Cardiac septum (tissue), 1 donor: ENCODE measurements around the gene ITGA7. TPM values are rescaled to one million over a fixed set of nuclear protein-coding genes. Genes with fewer than 3 reads are reported as not detected.

Source experiments
- DNase-seq: peaks from one replicate; pipeline ENCODE4 v3.0.0-alpha.2; 2020; ENCODE audit warnings: low spot score
- intact Hi-C: fragments of 100-400 bp; cut with DNase I; formaldehyde crosslinking; loops from one replicate; pipeline ENCODE4 v1.14.0; 2022
- total RNA-seq: library from RNA; stranded (reverse); fragmentation: NEBNext Ultra II Directional; extraction: Animal tissue kit (Norgen Biotek cat#: 25700); gene quantifications from one replicate; pipeline ENCODE4 v1.2.1, GENCODE V29; 2021
- donor health status: DM: no; HTN: no; CAD: no.

The ITGA7 gene
- total RNA-seq, 1 donor from 2014 or later: 806 TPM

GRCh38 chr12:55706568-55707218, 1.0 kb downstream of the ITGA7 start:
- intact Hi-C loops: no loop called here
- no peak for DNase-seq

DNA sequence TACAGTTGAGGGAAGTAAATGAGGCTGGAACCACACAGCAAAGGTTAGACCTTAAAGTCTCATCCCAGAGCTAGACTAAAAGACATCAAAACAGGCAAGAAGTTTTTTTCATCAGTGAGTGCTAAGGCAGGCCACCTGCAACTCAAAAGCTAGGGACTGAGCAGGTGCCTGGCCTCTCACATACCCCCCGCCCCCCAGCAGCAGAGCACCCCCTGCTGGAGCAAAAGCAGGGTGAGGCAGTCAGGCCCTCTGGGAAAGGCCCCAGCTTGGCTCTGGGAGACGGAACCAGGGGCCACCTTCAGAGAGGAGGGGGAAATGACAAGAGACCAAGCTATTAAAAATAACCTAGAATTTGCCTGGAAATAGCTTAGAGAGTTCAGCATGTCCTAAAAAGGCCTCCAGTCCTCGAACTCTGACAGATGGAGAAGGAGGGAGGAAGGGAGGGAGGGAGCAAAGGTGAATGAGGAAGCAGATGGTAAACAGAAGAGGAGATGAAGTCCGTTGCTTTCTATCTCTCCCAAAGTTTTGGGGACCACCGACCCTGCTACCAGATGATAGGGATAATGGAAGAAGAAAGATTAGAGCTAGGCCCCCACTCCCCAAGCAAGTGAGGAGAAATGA, 1.8 kb downstream of the ITGA7 start:
- DNase-seq: no peak
- intact Hi-C loops: no loop called here

DNA sequence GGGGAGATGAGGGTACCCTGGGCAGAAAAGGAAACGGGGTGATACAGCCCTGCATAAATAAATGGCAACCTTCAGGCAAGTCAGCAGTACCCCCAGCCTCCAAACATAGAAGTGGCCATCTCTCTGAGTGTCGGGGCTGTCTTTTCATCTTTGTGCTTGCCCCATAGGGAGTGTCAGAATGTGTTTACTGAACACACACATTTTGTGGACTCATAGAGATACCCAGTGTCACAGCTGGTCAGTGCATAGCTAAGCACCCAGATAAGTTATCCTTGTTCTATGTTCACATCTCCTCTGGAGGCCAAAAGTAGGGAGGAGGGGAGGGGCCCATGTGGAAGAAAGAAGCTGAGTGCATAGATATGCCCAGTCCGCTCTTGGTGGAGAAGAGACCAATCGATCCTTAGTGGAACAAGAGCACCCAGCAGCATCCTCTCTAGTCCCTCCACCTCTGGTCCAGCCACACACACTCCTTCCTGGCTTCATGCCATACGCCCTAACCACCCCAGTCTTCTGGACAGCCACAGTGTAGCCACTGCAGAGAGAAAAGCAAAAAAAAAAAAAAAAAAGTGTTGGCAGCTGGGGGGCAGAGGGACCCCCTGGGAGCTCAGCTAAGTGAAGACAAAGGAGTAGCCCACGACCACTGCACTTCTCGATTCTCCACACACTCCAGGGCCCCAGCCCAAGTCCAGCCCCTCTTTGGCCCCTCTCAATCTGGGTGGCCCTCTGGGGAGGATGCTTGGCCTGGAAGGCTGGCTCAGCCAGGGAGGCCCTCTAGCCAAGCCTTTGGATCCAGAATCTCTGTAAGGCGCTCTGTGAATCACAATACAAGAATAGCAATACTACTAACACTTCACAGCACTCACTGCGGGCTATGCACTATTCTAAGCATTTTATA, 2.6 kb downstream of the ITGA7 start:
- intact Hi-C loops: no loop called here
- DNase-seq: peak; percentile 56

DNA sequence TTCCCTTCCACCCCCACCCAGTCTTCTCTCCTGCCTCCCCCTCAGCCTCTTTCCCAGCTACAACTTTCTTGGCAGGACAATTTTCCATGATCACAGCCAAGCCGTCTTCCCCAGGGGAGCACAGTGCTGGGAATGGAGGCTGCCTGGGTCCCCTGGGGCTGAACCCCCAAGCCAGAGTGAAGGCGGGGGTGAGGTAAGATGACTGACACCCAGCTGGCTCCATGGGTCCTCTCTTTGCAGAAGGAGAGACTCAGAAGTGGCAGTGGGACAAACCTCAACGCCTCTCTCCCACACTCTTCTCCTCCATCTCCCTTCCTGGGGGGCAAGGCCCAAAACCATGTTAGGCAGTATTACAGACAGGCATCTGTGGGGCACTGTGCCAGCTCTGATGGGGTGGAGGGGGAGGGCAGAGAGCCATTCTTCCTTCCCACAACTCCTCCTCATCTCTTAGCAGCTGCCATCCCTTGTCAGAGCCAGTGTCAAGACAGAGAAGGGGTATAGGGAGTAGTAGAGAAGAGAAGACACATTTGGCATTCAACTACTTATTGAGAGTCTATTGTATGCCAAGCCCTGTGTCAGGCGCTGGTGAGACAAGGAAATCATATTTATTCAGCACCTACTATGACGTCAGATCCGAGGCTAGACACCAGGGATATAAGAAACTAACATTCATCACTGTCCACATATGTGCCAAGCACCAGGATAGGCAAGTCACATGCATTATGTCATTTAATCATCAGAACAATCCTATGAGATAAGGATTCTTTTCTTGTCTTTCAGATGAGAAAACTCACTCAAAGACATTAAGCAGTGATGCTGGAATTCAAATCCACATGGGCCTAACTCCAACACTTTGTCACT, 3.6 kb downstream of the ITGA7 start:
- intact Hi-C loops: loop anchor here (2.0 kb wide), 1 partner anchor 17 kb away; the partner anchor contains the start of gene RDH5
- peak; percentile 76 for DNase-seq

DNA sequence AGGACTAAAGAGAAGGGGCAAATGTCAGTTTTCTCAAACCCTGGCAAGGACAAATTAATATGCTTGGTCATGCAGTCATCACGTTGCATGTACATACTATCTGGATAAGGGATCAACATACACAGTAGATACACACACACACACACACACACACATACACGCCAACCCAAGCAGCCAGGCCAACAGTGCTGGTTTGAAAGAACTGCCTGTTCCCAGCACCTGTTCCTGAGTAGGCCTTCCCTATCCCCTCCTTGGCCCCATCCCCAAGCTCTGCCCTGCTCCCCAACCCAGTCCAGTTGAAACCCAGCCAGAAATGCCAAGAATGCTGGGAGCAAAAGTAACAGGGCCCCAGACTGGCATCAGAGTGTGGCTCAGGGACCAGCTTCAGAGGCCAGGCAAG, 4.4 kb downstream of the ITGA7 start:
- peak; percentile 76 for DNase-seq
- intact Hi-C loops: loop anchor here (2.0 kb wide), 1 partner anchor 18 kb away; the partner anchor contains the start of gene RDH5

GRCh38 chr12:55702861-55703260, 4.8 kb downstream of the ITGA7 start:
- intact Hi-C loops: loop anchor here (2.0 kb wide), 1 partner anchor 18 kb away; the partner anchor contains the start of gene RDH5
- no peak for DNase-seq

DNA sequence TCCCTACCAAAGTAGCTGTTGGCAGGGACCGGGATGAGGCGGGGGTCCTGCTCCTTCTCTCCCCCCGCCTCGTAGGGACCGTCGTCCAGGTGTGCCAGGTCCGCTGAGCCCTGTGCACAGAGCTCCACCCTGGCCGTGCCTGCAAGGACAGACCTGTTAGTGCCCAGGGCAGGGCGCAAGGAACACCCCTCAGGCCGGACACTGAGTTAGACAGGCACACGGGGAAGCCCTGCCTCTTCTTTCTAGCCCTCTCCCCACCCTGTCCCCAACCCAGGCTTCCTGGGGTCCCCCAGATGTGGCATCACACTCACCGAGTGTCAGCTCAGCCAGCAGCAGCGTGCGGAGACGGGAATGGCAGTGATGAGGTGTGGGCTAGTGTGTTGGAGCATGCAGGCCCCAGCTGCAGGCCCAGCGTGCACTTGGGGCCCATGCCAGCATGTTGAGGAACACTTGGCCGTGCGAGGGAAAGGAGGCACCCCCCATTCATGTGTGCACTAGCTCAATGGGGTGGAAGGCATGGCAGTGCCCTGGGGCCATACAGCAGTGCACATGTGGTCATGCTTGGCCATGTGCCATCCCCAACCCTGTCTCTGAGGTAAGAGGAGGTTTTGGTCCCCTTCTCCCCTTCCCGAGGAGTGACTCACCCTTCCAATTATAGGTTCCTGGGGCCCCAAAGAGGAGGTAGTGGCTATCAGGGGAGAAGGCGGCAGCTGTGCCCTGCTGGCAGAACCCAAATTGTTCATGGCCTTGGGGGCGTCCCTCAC, 7.3 kb downstream of the ITGA7 start:
- peak; percentile 76 for DNase-seq
- intact Hi-C loops: loop anchor here (2.0 kb wide), 1 partner anchor 16 kb away; no protein-coding TSS in a partner anchor

- DNase-seq: peak; percentile 60
- intact Hi-C loops: loop anchor here (2.0 kb wide), 1 partner anchor 15 kb away; no protein-coding TSS in a partner anchor
Observed at GRCh38 chr12:55699471-55700055, 8.1 kb downstream of the ITGA7 start.

GRCh38 chr12:55698965-55699364, 8.7 kb downstream of the ITGA7 start:
- intact Hi-C loops: no loop called here
- DNase-seq: peak; percentile 47

- DNase-seq: peak; percentile 54
- intact Hi-C loops: no loop called here
Observed at GRCh38 chr12:55698241-55698955, 9.3 kb downstream of the ITGA7 start.

DNA sequence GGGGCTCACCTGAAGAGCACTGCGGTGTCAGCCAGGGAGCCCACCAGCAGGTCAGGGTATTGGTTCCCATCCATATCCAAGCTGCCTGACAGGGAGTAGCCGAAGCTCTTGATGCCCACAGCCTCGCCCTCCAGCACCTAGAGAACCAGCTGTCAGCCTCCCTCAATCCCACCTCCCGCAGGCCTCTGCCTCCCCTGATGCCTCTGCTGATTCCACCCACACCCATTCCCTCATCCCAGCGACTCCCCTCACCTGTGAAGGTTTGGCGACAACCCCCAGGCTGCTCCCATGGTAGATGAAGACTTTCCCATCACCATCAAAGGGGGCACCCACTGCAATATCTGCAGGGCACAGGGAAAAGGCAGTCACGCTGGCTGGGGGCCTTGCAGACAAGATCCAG, 10.0 kb downstream of the ITGA7 start:
- intact Hi-C loops: no loop called here
- DNase-seq: peak; percentile 14

DNA sequence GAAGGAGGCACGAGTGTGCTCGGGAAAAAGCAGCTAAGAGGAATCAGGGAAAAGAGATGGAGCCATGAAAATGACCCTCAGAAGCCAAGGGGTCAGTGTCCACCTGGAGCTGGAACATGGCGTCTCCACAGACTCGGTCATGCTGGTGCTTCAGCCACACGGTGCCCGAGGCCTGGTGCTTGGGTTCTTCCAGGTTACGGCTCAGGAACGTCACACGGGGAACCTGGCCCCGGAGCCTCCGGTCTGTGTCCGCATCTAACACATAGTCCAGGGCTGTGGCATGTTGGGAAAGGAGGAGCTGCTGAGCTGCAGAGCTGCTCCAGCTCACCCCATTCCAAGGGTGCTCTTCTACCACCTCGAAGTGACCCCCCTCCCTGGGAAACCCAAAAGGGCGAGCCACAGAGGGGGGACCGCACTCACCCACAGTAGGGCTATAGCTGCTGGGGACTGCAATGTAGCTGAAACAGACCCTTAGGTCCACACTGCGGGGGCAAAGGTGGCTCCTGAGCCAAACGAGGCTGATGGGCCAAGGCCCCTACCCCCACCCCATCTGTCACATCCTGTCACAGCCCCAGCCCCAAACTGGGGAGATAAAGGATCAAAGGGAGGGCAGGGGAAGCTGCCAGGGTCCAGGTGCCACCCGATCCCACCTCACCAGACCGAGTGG, 10.8 kb downstream of the ITGA7 start:
- intact Hi-C loops: no loop called here
- peak; percentile 67 for DNase-seq

DNA sequence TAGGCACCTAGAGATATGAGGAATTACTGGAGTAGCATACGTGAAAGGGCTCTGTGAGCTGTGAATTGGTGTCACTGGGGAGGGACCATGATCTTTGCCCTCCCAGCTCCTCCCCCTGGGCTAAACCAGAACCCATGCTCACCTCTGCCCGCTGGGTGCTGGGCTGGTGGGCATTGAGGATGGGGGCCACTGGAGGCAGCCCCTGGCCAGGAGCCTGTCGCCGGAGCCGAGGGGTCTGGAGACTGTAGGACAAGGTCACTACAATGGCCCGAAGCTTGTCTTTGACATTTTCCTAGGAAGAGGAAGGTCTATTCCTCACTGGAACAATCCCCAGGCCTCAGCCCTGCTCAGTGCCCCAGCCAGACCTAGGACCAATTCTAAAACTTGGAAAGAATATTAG, 11.6 kb downstream of the ITGA7 start:
- intact Hi-C loops: no loop called here
- DNase-seq: peak; percentile 33

- intact Hi-C loops: no loop called here
- DNase-seq: peak; percentile 38
Observed at GRCh38 chr12:55695349-55695748, 12.4 kb downstream of the ITGA7 start.

DNA sequence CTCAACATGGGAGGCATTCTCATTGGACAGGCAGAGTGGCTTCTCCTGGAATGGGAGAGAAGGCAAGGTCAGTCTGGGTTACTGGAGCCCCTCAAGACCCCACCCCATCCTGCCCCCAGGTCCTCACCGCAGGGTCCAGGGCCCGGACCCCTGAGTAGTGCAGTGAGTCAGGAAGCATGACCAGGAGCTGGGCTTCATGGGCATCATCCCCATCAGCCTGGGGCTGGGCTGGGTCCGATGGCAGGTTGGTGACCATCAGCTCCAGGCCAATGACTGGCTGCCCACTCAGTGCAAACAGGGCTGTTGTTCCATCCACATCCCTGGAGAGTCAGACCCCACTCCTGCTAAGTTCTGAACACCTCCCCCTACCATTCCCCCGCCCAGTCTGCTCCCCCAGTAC, 13.1 kb downstream of the ITGA7 start:
- DNase-seq: peak; percentile 47
- intact Hi-C loops: no loop called here

DNA sequence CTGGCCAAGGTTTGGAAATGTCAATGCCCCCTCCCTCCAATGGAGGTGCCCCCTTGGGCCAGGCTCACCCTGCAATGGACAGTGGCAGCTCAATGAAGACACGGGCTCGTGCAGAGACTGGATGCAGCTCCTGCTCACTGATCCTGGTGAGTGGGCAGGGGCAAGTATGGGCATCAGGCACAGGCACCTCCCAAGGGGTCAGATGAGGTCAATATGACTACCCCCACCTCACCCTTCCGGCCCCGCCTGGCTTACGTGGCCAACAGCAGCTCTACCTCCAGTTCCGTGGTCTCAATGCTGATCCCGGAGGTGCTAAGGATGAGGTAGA, 13.6 kb downstream of the ITGA7 start:
- peak; percentile 73 for DNase-seq
- intact Hi-C loops: no loop called here
